ENCODE results near the gene TAS2R14.

GRCh38 chr12:10966314-10966713, 27.3 kb upstream of the TAS2R14 start:
- no peak for TF ChIP-seq CTCF (IDR thresholded peaks at IDR 0.05)
- TF ChIP-seq TCF7L2 (IDR thresholded peaks at IDR 0.05; ENCODE audit: low read depth, low read length) = no peak
- TF ChIP-seq POLR2AphosphoS5 (IDR thresholded peaks at IDR 0.05; ENCODE audit: low read depth, low read length) = no peak
- TF ChIP-seq REST (IDR thresholded peaks at IDR 0.05; ENCODE audit: insufficient read depth in 1 of 2, low read depth in 2 of 2, low read length in 1 of 2) = no peak

Measured in Panc1 (cell line).